ENCODE results near the gene TMEM35B.

- TF ChIP-seq REST (IDR thresholded peaks at IDR 0.05; ENCODE audit: insufficient read depth in 1 of 2, low read depth in 2 of 2, low read length in 2 of 2) (no peak), SIN3A (IDR thresholded peaks at IDR 0.05; ENCODE audit: borderline replicate concordance, insufficient read depth, low read length) (no peak), TAF1 (IDR thresholded peaks at IDR 0.05; ENCODE audit: borderline replicate concordance, insufficient read depth, low read length) (no peak), POLR2AphosphoS5 (IDR thresholded peaks at IDR 0.05; ENCODE audit: low read depth, low read length) (no peak)
These were observed 4.4 kb downstream of the TMEM35B start for GRCh38 chr1:34980715-34981114.
